HepG2 (cell line): ENCODE data around the gene SLC48A1. TPM values are rescaled to one million over a fixed set of nuclear protein-coding genes. Genes with fewer than 3 reads are reported as not detected.

Experiments
- CBFB ChIP-seq: sonication (generic); formaldehyde crosslinking; IDR thresholded peaks from 2 replicates; pipeline ENCODE4 v1.4.0; 2020; ENCODE audit warnings: missing genetic modification reagents
- EP300 ChIP-seq, 3 experiments: sonication (generic) in 1 of 3; formaldehyde crosslinking in 1 of 3; IDR thresholded peaks; 2 replicates each; pipeline versions ENCODE4 v1.5.1 to v1.6.1; 2011 to 2020; ENCODE audit warnings: low read depth in 2 of 3, low read length in 2 of 3, borderline replicate concordance in 1 of 3, improper control_type of control experiment in 1 of 3, mild to moderate bottlenecking in 1 of 3, missing genetic modification reagents in 1 of 3, moderate library complexity in 1 of 3
- ETV5 ChIP-seq: IDR thresholded peaks from 2 replicates; pipeline ENCODE4 v1.6.1; 2018; ENCODE audit warnings: missing biosample characterization, missing genetic modification reagents, inconsistent platforms, borderline replicate concordance
- NFIC ChIP-seq: IDR thresholded peaks from 2 replicates; pipeline ENCODE4 v1.6.1; 2012; ENCODE audit warnings: mild to moderate bottlenecking, low read length, inconsistent platforms
- NKX3-1 ChIP-seq: sonication (generic); formaldehyde crosslinking; IDR thresholded peaks from 2 replicates; pipeline ENCODE4 v1.5.0; 2020; ENCODE audit warnings: missing genetic modification reagents
- RAD51 ChIP-seq: fragments of 450-650 bp; IDR thresholded peaks from 2 replicates; pipeline ENCODE4 v1.6.1; 2016; ENCODE audit warnings: borderline replicate concordance
- RORA ChIP-seq: sonication (generic); formaldehyde crosslinking; IDR thresholded peaks from 2 replicates; pipeline ENCODE4 v1.5.0; 2020; ENCODE audit warnings: mild to moderate bottlenecking, missing genetic modification reagents, moderate library complexity
- SNAPC2 ChIP-seq: sonication (generic); formaldehyde crosslinking; IDR thresholded peaks from 2 replicates; pipeline ENCODE4 v1.8.1; 2022; ENCODE audit warnings: mild to moderate bottlenecking, missing genetic modification reagents
- SP4 ChIP-seq: sonication (generic); formaldehyde crosslinking; IDR thresholded peaks from 2 replicates; pipeline ENCODE4 v1.8.1; 2023; ENCODE audit warnings: mild to moderate bottlenecking, missing genetic modification reagents
- ZBTB40 ChIP-seq, 2 experiments: fragments of 450-650 bp in 1 of 2; sonication (generic) in 1 of 2; formaldehyde crosslinking in 1 of 2; IDR thresholded peaks; 2 replicates each; pipeline versions ENCODE4 v1.6.1 to v1.8.0; 2016 to 2022; ENCODE audit warnings: antibody characterized with exemption in 1 of 2, mild to moderate bottlenecking in 1 of 2, missing genetic modification reagents in 1 of 2
- ZNF121 ChIP-seq: sonication (generic); formaldehyde crosslinking; IDR thresholded peaks from 2 replicates; pipeline ENCODE4 v1.5.0; 2020; ENCODE audit warnings: mild to moderate bottlenecking, missing genetic modification reagents
- ZNF564 ChIP-seq: sonication (generic); formaldehyde crosslinking; IDR thresholded peaks from 2 replicates; pipeline ENCODE4 v1.8.1; 2023; ENCODE audit warnings: mild to moderate bottlenecking, missing genetic modification reagents
- ZNF768 ChIP-seq: sonication (generic); formaldehyde crosslinking; IDR thresholded peaks from 2 replicates; pipeline ENCODE4 v1.4.0; 2020; ENCODE audit warnings: missing genetic modification reagents
- ZNF800 ChIP-seq: sonication (generic); formaldehyde crosslinking; IDR thresholded peaks from 2 replicates; pipeline ENCODE4 v1.4.0; 2020; ENCODE audit warnings: missing genetic modification reagents
- polyA plus RNA-seq, 8 experiments: library from polyadenylated mRNA; depleted of rRNA in 3 of 8; stranded (reverse) in 7 of 8; unstranded in 1 of 8; fragments of >200 nt; fragmentation: Illumina TruSeq in 4 of 8; extraction: Trizol in 4 of 8; gene quantifications; 2 replicates each; pipeline versions ENCODE4 v1.2.1 to v1.2.3, GENCODE V29; 2011 to 2016; ENCODE audit warnings: low read depth in 4 of 8, missing spikeins in 1 of 8, mixed read lengths in 1 of 8; ENCODE audit not compliant: insufficient read depth in 1 of 8
- total RNA-seq, 5 experiments: library from RNA; depleted of rRNA; stranded (reverse); fragments of >200 nt; fragmentation: Illumina TruSeq; extraction: Trizol; gene quantifications; 2 replicates each; pipeline ENCODE4 v1.2.3, GENCODE V29; 2016; ENCODE audit warnings: low read depth in 1 of 5
- TF ChIP-seq, protein P1 (sequence below): sonication (generic); formaldehyde crosslinking; IDR thresholded peaks from 2 replicates; pipeline ENCODE4 v1.4.0; 2020; ENCODE audit warnings: missing genetic modification reagents, mild to moderate bottlenecking, borderline replicate concordance

Gene SLC48A1
- total and polyA plus RNA-seq, 2 of the 13 experiments (the other 11 are each of a cell fraction or from before 2014, with no cell fraction given) = 2.2 to 3.7 TPM

DNA sequence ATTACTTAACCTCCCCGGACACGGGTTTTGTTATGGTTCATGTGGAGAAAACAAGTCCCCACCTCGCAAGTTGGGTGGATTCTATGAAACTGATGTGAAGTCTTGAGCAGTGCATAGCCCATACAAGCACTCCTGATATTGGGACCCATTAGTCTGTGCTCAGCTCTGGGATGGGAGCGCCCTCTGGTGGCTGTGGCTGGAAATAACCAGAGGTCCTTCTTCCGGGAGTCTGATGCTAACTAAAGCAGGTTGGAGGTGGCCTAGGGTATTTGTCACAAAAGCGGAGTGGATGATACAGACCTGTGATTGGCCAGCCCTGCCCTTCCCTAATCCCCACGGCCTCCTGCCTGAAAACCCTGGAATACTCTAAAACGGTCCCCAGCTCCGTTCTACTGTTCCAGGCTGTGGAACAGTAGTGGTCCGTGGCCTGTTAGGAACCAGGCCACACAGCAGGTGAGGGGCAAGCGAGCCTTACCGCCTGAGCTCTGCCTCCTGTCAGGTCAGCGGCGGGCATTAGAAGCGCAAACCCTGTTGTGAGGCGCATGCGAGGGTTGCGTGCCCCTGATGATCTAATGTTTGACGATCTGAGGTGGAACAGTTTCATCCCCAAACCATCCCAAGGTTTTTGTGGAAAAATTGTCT is 6.4 kb downstream of the SLC48A1 start (continued):
- TF ChIP-seq CBFB (CRISPR knock-in tag) (no peak), EP300 (IDR thresholded peaks at IDR 0.05; ENCODE audit: low read depth in 2 of 2, low read length in 2 of 2) (no peak), EP300 (CRISPR knock-in tag; IDR thresholded peaks at IDR 0.05; ENCODE audit: borderline replicate concordance) (no peak), SP4 (0 out of 2 replicates have a peak, but pooled peaks have one; percentile 28), NKX3-1 (no peak), ZNF800 (CRISPR knock-in tag) (no peak), RORA (no peak), ZBTB40 (IDR thresholded peaks at IDR 0.05) (no peak), ZBTB40 (CRISPR knock-in tag; IDR thresholded peaks at IDR 0.05) (no peak), ZNF121 (CRISPR knock-in tag) (no peak), ZNF768 (CRISPR knock-in tag) (no peak), ETV5 (CRISPR knock-in tag) (peak; percentile 55; the same call in 1 of the 2 replicates), ZNF564 (CRISPR knock-in tag) (no peak), SNAPC2 (CRISPR knock-in tag) (no peak), NFIC (no peak), RAD51 (no peak)
- TF ChIP-seq, protein P1, sequence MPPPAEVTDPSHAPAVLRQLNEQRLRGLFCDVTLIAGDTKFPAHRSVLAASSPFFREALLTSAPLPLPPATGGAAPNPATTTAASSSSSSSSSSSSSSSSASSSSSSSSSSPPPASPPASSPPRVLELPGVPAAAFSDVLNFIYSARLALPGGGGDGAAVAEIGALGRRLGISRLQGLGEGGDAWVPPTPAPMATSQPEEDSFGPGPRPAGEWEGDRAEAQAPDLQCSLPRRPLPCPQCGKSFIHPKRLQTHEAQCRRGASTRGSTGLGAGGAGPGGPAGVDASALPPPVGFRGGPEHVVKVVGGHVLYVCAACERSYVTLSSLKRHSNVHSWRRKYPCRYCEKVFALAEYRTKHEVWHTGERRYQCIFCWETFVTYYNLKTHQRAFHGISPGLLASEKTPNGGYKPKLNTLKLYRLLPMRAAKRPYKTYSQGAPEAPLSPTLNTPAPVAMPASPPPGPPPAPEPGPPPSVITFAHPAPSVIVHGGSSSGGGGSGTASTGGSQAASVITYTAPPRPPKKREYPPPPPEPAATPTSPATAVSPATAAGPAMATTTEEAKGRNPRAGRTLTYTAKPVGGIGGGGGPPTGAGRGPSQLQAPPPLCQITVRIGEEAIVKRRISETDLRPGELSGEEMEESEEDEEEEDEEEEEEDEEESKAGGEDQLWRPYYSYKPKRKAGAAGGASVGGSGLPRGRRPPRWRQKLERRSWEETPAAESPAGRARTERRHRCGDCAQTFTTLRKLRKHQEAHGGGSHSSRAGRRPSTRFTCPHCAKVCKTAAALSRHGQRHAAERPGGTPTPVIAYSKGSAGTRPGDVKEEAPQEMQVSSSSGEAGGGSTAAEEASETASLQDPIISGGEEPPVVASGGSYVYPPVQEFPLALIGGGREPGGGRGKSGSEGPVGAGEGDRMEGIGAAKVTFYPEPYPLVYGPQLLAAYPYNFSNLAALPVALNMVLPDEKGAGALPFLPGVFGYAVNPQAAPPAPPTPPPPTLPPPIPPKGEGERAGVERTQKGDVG (CRISPR knock-in tag) = no peak
